ENCODE results near the gene MAP3K10. TPM values are rescaled to one million over a fixed set of nuclear protein-coding genes. Genes with fewer than 3 reads are reported as not detected.

The MAP3K10 gene
- total RNA-seq, 2 experiments from 2014 or later: 20.8 to 21.7 TPM

GRCh38 chr19:40264314-40265054 is 73.3 kb downstream of the MAP3K10 start:
- no peak overlapping the region for H3K27ac ChIP-seq (ENCODE audit: low read depth in 1 of 2, low read length in 2 of 2)
- H3K27me3 Mint-ChIP-seq: no peaks in the 10 kb centered on the region
- H3K36me3 Mint-ChIP-seq (ENCODE audit: low read depth): peaks cover 71% of the 10 kb centered on the region
- H3K4me3 Mint-ChIP-seq: no peak overlapping the region
- no peak overlapping the region for H3K4me3 ChIP-seq (ENCODE audit: low read length)
- no peaks in the 10 kb centered on the region for H3K27me3 ChIP-seq (ENCODE audit: control insufficient read depth in 1 of 2, insufficient read depth in 2 of 2, low read length in 2 of 2)
- DNase-seq (no peak), ATAC-seq (ENCODE audit: poor library complexity) (no peak)
- intact Hi-C loops (cut with DNase I, micrococcal nuclease): no loop called here
- peaks cover 32% of the 10 kb centered on the region for H3K4me1 Mint-ChIP-seq (ENCODE audit: low read depth)
- H3K36me3 ChIP-seq (ENCODE audit: insufficient read depth, low read length): peaks cover 48% of the 10 kb centered on the region
- POLR2A ChIA-PET: no interaction called here
- H3K9me3 Mint-ChIP-seq: no peaks in the 10 kb centered on the region
- no peak for TF ChIP-seq CTCF (IDR thresholded peaks at IDR 0.05)
- H3K9me3 ChIP-seq (ENCODE audit: control insufficient read depth in 1 of 2, insufficient read depth in 1 of 2, low read length in 2 of 2): no peaks in the 10 kb centered on the region
- no peak overlapping the region for H3K27ac Mint-ChIP-seq
- H3K4me1 ChIP-seq (ENCODE audit: insufficient read depth, low read length): peaks cover 4% of the 10 kb centered on the region
- CTCF ChIA-PET: interaction anchor here (0.6 kb wide), 1 partner anchor 99 kb away, joined by 3 read pairs; no protein-coding TSS in a partner anchor

Other genes with a start within 250 kb of the MAP3K10 start
- gene PSMC4, start 220.3 kb upstream of the MAP3K10 start, total RNA-seq: 10 to 100 TPM; 61.3 to 67.4 TPM
- 1 to 10 TPM; 2.4 to 3.8 TPM for gene ZNF546, start 194.4 kb upstream of the MAP3K10 start, total RNA-seq
- 10 to 100 TPM; 11.8 to 12.0 TPM for gene ZNF780B, start 135.2 kb upstream of the MAP3K10 start, total RNA-seq
- gene ZNF780A, start 100.5 kb upstream of the MAP3K10 start, total RNA-seq: 10 to 100 TPM in 1 of 2 experiments, 1 to 10 TPM in 1; 9.7 to 10.6 TPM
- not detected for gene TTC9B, start 27.0 kb downstream of the MAP3K10 start, total RNA-seq
- gene CCNP, start 35.3 kb downstream of the MAP3K10 start, total RNA-seq: 1 to 10 TPM; 1.2 to 1.7 TPM
- gene AKT2, start 93.9 kb downstream of the MAP3K10 start, total RNA-seq: 100 to 1,000 TPM; 197 to 199 TPM
- 10 to 100 TPM; 10.1 to 11.2 TPM for gene C19orf47, start 157.0 kb downstream of the MAP3K10 start, total RNA-seq
- gene PLD3, start 157.3 kb downstream of the MAP3K10 start, total RNA-seq: 10 to 100 TPM; 56.1 to 58.3 TPM
- gene HIPK4, start 198.8 kb downstream of the MAP3K10 start, total RNA-seq: under 1 TPM; 0.08 to 0.11 TPM
- 1 to 10 TPM; 1.5 TPM for gene PRX, start 222.0 kb downstream of the MAP3K10 start, total RNA-seq
- gene SERTAD1, start 234.6 kb downstream of the MAP3K10 start, total RNA-seq: 10 to 100 TPM; 26.4 to 26.5 TPM